ENCODE results near the gene ATG12. TPM values are rescaled to one million over a fixed set of nuclear protein-coding genes. Genes with fewer than 3 reads are reported as not detected.
"Not testable (repeated sequence)": the region's sequence is repeated elsewhere in the genome, so short reads cannot be mapped to it uniquely, and the experiment has no call there.

Gene ATG12
- polyA plus RNA-seq (2012; ENCODE audit: insufficient read depth, insufficient read length), result 63.9 TPM

DNA sequence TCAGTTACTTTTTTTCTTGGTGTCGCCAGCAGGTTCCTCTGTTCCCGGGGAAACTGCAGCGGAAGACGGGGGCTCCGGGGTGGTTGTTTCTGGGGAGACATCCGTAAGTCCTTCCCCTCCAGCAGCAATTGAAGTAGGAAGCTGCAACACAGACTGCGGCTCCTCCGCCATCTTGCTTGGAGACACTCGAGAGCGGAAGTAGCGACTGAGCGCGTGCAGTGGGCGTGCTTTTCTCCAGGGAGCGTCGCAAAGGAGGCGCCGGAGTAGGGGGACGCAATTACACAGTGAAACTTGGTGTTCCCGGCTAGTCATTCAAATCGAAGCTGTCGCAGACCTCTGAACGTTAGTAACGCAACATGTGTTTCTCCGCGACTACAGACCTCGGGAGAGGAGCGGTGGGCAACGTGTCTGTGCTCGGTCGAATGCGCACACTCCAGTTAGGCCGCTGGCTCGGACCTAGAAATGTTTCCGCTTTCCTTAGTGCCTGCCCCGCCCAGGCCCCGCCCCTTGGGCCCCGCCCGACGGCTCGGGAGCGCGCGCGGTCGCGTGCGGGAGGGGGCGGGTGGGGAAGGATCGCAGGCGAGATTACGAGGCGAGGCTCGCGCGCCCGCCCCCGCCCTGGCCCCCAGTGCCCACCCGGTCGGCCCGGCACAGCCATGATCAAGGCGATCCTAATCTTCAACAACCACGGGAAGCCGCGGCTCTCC lies at the start of gene ATG12, which contains the start of gene AP3S1:
TSS of gene ATG12 (minus strand) at position 184 of the 707 bp plus-strand sequence. CDS start at position 171, 13 bp downstream.
TSS of gene AP3S1 (plus strand) at position 554 of the 707 bp plus-strand sequence. CDS start at position 657, 103 bp downstream.
- peak; percentile 92 for DNase-seq (ENCODE audit: low read depth, low spot score)
- peak within 1 kb of the TSS; percentile 80 for H3K4me3 ChIP-seq (ENCODE audit: low read length)

GRCh38 chr5:115888027-115888426 lies 46.7 kb upstream of the ATG12 start:
- no peak for DNase-seq (ENCODE audit: low read depth, low spot score)
- no peak overlapping the region for H3K4me3 ChIP-seq (ENCODE audit: low read length)

GRCh38 chr5:115885208-115885607 lies 43.8 kb upstream of the ATG12 start:
- DNase-seq (ENCODE audit: low read depth, low spot score); H3K4me3 ChIP-seq (ENCODE audit: low read length): not testable (repeated sequence)

DNA sequence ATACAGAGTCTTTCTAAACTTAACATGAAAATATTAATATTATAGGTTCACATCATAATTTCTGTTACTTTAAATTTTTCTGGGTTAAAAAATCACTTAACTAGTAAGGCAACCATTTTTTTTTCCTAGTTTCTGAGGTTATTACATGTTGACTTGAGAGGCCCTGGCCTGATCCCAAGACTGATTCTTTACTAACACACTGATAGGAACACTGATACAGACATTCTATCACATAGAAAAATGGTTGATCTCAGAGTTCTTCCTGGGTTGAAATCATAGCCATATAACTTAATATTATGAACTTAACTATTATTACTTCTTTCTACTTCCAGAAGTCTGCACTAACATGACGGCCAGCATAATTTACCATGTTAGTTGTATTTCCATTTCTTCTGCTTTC lies 43.3 kb upstream of the ATG12 start:
- no peak overlapping the region for H3K4me3 ChIP-seq (ENCODE audit: low read length)
- DNase-seq (ENCODE audit: low read depth, low spot score), result no peak

DNA sequence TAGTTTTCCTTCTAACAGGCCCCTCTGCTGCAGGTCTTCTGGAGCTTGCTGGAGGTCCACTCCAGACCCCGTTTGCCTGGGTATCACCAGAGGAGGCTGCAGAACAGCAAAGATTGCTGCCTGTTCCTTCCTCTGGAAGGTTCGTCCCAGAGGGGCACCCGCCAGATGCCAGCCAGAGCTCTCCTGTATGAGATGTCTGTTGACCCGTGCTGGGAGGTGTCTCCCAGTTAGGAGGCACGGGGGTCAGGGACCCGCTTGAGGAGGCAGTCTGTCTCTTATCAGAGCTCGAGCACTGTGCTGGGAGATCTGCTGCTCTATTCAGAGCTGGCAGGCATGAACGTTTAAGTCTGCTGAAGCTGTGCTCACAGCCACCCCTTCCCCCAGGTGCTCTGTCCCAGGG lies 41.1 kb upstream of the ATG12 start:
- not testable (repeated sequence) for H3K4me3 ChIP-seq (ENCODE audit: low read length); DNase-seq (ENCODE audit: low read depth, low spot score)

- not testable (repeated sequence) for H3K4me3 ChIP-seq (ENCODE audit: low read length); DNase-seq (ENCODE audit: low read depth, low spot score)
Observed at GRCh38 chr5:115877342-115877741, 36.0 kb upstream of the ATG12 start.

GRCh38 chr5:115875447-115875846 lies 34.1 kb upstream of the ATG12 start:
- no peak overlapping the region for H3K4me3 ChIP-seq (ENCODE audit: low read length)
- no peak for DNase-seq (ENCODE audit: low read depth, low spot score)

DNA sequence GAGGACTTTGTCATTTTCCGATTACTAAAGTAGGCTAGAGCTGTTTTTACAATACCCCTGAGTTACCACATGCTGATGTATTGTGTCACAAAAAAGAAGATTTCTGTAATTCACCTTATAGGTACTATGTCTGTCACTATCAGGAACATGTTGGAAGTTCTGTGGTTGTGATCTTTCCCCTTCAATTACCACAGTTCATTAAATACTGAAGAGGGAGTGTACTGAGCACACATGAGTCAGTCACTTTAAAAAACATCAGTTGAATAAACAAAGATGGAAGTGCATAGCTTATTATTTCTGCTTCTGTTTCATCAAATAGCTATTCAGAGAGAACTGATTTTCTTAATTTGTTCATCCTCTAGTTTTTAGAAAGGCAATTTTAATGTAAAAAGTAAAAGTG lies 32.0 kb upstream of the ATG12 start:
- DNase-seq (ENCODE audit: low read depth, low spot score), result no peak
- H3K4me3 ChIP-seq (ENCODE audit: low read length), result no peak overlapping the region

DNA sequence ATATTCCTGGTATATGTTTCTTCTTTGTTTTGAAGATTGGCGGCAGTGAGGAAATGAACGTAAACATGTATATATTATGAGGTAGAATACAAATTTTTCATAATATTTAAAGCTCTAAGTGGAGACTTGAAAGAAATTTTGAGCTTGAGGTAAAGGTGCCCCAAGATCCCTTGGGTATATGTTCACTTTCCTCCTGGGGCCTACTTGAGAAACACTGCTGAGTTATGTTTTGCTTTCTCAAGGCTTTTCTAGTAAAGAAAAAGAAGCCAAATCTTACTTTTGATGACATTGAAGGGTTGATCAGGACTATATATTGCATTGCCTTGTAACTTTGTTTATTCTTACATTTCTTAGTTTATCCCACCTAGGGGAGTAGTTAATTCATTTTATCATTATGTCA lies 31.1 kb upstream of the ATG12 start:
- no peak overlapping the region for H3K4me3 ChIP-seq (ENCODE audit: low read length)
- DNase-seq (ENCODE audit: low read depth, low spot score), result no peak

- no peak for DNase-seq (ENCODE audit: low read depth, low spot score)
- H3K4me3 ChIP-seq (ENCODE audit: low read length), result no peak overlapping the region
Observed at GRCh38 chr5:115869256-115869795, 28.0 kb upstream of the ATG12 start.

DNA sequence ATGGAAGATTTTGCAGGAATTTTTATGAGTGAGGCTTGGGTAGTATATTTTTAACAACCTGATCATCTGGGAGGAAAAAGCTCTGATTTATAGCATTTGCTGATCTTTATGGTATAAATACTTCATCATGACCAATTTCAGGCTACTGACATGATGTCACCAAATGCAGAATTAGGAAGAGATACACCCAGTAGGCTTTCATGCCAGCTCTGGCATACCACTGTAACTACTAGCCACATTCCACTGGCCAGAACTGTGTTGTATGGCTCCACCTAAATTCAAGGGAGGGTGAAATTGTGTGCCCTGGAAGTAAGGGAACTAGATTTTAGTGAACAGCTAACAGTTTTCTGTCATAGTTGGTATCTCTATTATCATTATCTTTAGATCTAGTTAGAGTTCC lies 18.0 kb upstream of the ATG12 start:
- no peak for DNase-seq (ENCODE audit: low read depth, low spot score)
- no peak overlapping the region for H3K4me3 ChIP-seq (ENCODE audit: low read length)

DNA sequence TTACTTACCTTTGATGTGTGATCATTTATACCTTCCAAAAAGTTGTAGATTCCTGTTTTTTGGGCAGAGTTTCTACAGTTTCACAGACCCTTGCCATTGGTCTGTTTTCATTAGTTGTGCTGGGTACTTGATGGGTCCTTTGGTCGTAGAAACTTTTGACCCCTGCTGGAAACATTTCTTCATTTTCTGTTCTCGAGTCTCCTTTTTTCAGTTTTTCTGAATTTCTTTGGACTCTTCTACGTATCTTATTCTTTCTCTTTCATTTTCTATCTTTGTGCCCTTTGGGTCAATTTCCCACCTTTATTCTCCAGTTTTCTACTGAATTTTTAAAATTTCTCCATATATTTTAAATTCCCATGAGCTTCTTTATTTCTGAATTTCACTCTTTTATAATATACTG lies 17.0 kb upstream of the ATG12 start:
- H3K4me3 ChIP-seq (ENCODE audit: low read length), result no peak overlapping the region
- DNase-seq (ENCODE audit: low read depth, low spot score), result no peak

- H3K4me3 ChIP-seq (ENCODE audit: low read length), result no peak overlapping the region
- DNase-seq (ENCODE audit: low read depth, low spot score), result no peak
Observed at GRCh38 chr5:115857626-115858349, 16.4 kb upstream of the ATG12 start.

GRCh38 chr5:115857057-115857479 lies 15.7 kb upstream of the ATG12 start:
- no peak overlapping the region for H3K4me3 ChIP-seq (ENCODE audit: low read length)
- DNase-seq (ENCODE audit: low read depth, low spot score), result no peak

GRCh38 chr5:115855959-115856358 lies 14.6 kb upstream of the ATG12 start:
- DNase-seq (ENCODE audit: low read depth, low spot score), result no peak

DNA sequence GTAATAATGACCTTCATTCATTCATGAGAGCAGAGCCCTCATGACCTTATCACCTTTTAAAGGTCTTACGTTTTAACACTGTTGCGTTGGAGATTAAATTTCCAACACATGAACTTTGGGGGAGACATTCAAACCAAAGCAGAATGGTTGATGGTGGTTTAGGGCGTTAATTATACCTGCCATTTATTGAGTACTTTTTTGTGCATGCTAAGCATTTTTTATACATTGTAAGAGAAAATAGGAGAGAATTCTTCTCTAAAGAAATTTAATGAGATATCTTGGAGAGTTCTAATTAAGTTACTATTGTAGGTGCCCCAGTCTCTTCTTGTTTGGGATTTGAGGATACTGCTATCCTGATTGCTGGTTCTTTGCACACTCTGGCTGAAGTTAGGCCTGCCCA lies 12.8 kb upstream of the ATG12 start:
- no peak overlapping the region for H3K4me3 ChIP-seq (ENCODE audit: low read length)
- DNase-seq (ENCODE audit: low read depth, low spot score), result no peak

More at GRCh38 chr5:115855959-115856358, 14.6 kb upstream of the ATG12 start:
- H3K4me3 ChIP-seq (ENCODE audit: low read length), result no peak overlapping the region

- DNase-seq (ENCODE audit: low read depth, low spot score), result no peak
- H3K4me3 ChIP-seq (ENCODE audit: low read length), result no peak overlapping the region
Observed at GRCh38 chr5:115850744-115851416, 9.5 kb upstream of the ATG12 start.

- DNase-seq (ENCODE audit: low read depth, low spot score), result no peak
- H3K4me3 ChIP-seq (ENCODE audit: low read length), result no peak overlapping the region
Observed at GRCh38 chr5:115849258-115849798, 8.0 kb upstream of the ATG12 start.

DNA sequence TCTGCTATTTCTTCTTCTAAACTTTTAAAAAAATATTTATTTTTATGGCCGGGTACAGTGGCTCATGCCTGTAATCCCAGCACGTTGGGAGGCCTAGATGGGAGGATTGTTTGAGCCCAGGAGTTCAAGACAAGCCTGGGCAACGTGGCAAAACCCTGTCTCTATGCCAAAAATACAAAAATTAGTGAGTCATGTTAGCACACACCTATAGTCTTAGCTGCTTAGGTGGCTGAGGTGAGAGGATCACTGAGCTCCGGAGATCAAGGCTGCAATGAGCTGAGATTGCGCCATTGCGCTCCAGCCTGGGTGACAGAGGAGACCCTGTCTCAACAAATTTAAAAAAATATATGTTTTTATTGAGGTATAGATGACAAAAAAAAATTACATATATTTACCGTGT lies 5.9 kb upstream of the ATG12 start:
- no peak overlapping the region for H3K4me3 ChIP-seq (ENCODE audit: low read length)
- no peak for DNase-seq (ENCODE audit: low read depth, low spot score)

Data from Jurkat, Clone E6-1 (cell line).